22Rv1 (cell line): ENCODE results near the gene PDIK1L.

Experiments
- ZFX ChIP-seq: fragments of 450-650 bp; IDR thresholded peaks from 2 replicates; pipeline ENCODE4 v1.6.1; 2017; ENCODE audit warnings: antibody characterized with exemption, borderline replicate concordance
- TF ChIP-seq, protein P1 (sequence below): fragments of 450-650 bp; IDR thresholded peaks from 2 replicates; pipeline ENCODE4 v1.5.1; 2017; ENCODE audit warnings: mild to moderate bottlenecking

DNA sequence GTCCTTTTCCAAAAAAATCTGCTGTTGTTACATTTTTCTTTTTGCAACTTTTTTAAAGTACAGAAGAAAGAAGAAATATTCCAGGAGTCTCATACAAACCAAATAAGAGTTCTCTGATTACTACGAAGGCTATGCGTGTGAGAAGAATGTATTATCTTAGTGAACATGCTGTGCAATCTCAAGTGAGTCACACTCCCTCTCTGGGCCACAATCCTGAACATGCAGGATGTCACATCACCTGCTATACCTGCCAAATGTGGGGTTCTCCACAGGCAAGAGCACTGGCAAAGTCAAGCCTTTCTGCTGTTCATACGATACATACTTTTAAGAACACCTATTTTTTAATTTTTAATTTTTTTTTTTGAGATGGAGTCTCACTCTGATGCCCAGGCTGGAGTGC is 22.5 kb upstream of the PDIK1L start:
- TF ChIP-seq, protein P1, sequence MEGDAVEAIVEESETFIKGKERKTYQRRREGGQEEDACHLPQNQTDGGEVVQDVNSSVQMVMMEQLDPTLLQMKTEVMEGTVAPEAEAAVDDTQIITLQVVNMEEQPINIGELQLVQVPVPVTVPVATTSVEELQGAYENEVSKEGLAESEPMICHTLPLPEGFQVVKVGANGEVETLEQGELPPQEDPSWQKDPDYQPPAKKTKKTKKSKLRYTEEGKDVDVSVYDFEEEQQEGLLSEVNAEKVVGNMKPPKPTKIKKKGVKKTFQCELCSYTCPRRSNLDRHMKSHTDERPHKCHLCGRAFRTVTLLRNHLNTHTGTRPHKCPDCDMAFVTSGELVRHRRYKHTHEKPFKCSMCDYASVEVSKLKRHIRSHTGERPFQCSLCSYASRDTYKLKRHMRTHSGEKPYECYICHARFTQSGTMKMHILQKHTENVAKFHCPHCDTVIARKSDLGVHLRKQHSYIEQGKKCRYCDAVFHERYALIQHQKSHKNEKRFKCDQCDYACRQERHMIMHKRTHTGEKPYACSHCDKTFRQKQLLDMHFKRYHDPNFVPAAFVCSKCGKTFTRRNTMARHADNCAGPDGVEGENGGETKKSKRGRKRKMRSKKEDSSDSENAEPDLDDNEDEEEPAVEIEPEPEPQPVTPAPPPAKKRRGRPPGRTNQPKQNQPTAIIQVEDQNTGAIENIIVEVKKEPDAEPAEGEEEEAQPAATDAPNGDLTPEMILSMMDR, result no peak
- TF ChIP-seq ZFX, result no peak
